ENCODE data around the gene BAHCC1. TPM values are rescaled to one million over a fixed set of nuclear protein-coding genes. Genes with fewer than 3 reads are reported as not detected.

The BAHCC1 gene
- total and polyA plus RNA-seq, 2 donors from 2014 or later, result 2.6 to 20.5 TPM

DNA sequence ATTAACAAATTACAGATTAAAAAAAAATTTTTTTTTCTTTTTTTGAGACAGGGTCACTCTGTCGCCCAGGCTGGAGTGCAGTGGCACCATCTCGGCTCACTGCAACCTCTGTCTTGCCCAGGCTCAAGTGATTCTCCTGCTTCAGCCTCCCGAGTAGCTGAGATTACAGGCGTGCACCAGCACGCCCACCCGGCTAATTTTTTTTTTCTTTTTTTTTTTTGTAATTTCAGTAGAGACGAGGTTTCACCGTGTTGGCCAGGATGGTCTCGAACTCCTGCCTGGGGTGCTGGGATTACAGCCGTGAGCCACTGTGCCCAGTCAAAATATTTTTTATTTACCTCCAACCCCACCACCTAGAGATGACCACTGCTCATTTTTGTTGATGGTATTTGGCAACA is 91.8 kb downstream of the BAHCC1 start:
- Histone ChIP-seq H3K9ac (ENCODE audit: low read length in 3 of 3) (no peak overlapping the region), H3K27me3 (ENCODE audit: control insufficient read depth, insufficient read depth, low read length) (no peaks in the 10 kb centered on the region), H3K27ac (ENCODE audit: low read depth in 2 of 2, low read length in 2 of 2) (no peak overlapping the region), H3K36me3 (ENCODE audit: control insufficient read depth in 2 of 3, insufficient read depth in 3 of 3, low read length in 3 of 3) (no peaks in the 10 kb centered on the region), H3K4me3 (ENCODE audit: low read length in 3 of 3) (no peak overlapping the region), H3K9me3 (ENCODE audit: control insufficient read depth in 2 of 3, insufficient read depth in 1 of 3, low read length in 3 of 3) (no peaks in the 10 kb centered on the region), H3K4me1 (ENCODE audit: control insufficient read depth in 2 of 3, insufficient read depth in 2 of 3, low read depth in 1 of 3, low read length in 3 of 3) (peaks cover 0 to 14% (median 0%) of the 10 kb centered on the region in 3 donors)
- no peak for DNase-seq
- FAIRE-seq, result no peak
- intact Hi-C loops (cut with DNase I), result loop anchor here (10.0 kb wide), 1 partner anchor 232 kb away; no protein-coding TSS in a partner anchor
- no peak for TF ChIP-seq CTCF (IDR thresholded peaks at IDR 0.05; ENCODE audit: borderline replicate concordance, extremely low read depth, insufficient read depth)

GRCh38 chr17:81487487-81488275 is 92.4 kb downstream of the BAHCC1 start:
- Histone ChIP-seq H3K4me1 (ENCODE audit: control insufficient read depth in 2 of 3, insufficient read depth in 2 of 3, low read depth in 1 of 3, low read length in 3 of 3) (peaks cover 0 to 14% (median 0%) of the 10 kb centered on the region in 3 donors), H3K36me3 (ENCODE audit: control insufficient read depth in 2 of 3, insufficient read depth in 3 of 3, low read length in 3 of 3) (no peaks in the 10 kb centered on the region), H3K27ac (ENCODE audit: low read depth in 2 of 2, low read length in 2 of 2) (peak overlapping the region in 1 of 2 donors; percentile 57), H3K27me3 (ENCODE audit: control insufficient read depth, insufficient read depth, low read length) (no peaks in the 10 kb centered on the region), H3K4me3 (ENCODE audit: low read length in 3 of 3) (peak overlapping the region in 1 of 3 donors; percentile 47), H3K9me3 (ENCODE audit: control insufficient read depth in 2 of 3, insufficient read depth in 1 of 3, low read length in 3 of 3) (no peaks in the 10 kb centered on the region), H3K9ac (ENCODE audit: low read length in 3 of 3) (peak overlapping the region in 2 of 3 donors; percentile 26 to 41)
- no peak for TF ChIP-seq CTCF (IDR thresholded peaks at IDR 0.05; ENCODE audit: borderline replicate concordance, extremely low read depth, insufficient read depth)
- DNase-seq (peak; percentile 72 to 94 (median 87)), FAIRE-seq (no peak)
- intact Hi-C loops (cut with DNase I), result loop anchor here (10.0 kb wide), 1 partner anchor 233 kb away; no protein-coding TSS in a partner anchor

- no peak for TF ChIP-seq CTCF (IDR thresholded peaks at IDR 0.05; ENCODE audit: borderline replicate concordance, extremely low read depth, insufficient read depth)
- intact Hi-C loops (cut with DNase I), result loop anchor here (10.0 kb wide), 1 partner anchor 234 kb away; no protein-coding TSS in a partner anchor
- Histone ChIP-seq H3K9me3 (ENCODE audit: control insufficient read depth in 2 of 3, insufficient read depth in 1 of 3, low read length in 3 of 3) (no peaks in the 10 kb centered on the region), H3K4me1 (ENCODE audit: control insufficient read depth in 2 of 3, insufficient read depth in 2 of 3, low read depth in 1 of 3, low read length in 3 of 3) (peaks cover 0 to 14% (median 0%) of the 10 kb centered on the region in 3 donors), H3K36me3 (ENCODE audit: control insufficient read depth in 2 of 3, insufficient read depth in 3 of 3, low read length in 3 of 3) (no peaks in the 10 kb centered on the region), H3K27me3 (ENCODE audit: control insufficient read depth, insufficient read depth, low read length) (no peaks in the 10 kb centered on the region), H3K9ac (ENCODE audit: low read length in 3 of 3) (peak overlapping the region in 2 of 3 donors; percentile 26 to 41), H3K4me3 (ENCODE audit: low read length in 3 of 3) (peak overlapping the region in 1 of 3 donors; percentile 47), H3K27ac (ENCODE audit: low read depth in 2 of 2, low read length in 2 of 2) (peak overlapping the region in 1 of 2 donors; percentile 57)
- FAIRE-seq (no peak), DNase-seq (no peak)
These were observed 93.1 kb downstream of the BAHCC1 start for GRCh38 chr17:81488276-81488860.
